GM12878 (cell line): Measurements from ENCODE around the gene AEBP1.

Experiments used
- CHD2 ChIP-seq: IDR thresholded peaks from 2 replicates; pipeline ENCODE4 v1.6.1; 2011; ENCODE audit warnings: low read depth, low read length, improper control_type of control experiment, borderline replicate concordance
- EP300 ChIP-seq, 2 experiments: fragments of 150-350 bp in 1 of 2; IDR thresholded peaks; 2 replicates each; pipeline ENCODE4 v1.6.1; 2011 to 2012; ENCODE audit warnings: low read depth in 2 of 2, low read length in 2 of 2, borderline replicate concordance in 1 of 2, improper control_type of control experiment in 1 of 2, inconsistent platforms in 1 of 2; ENCODE audit not compliant: control insufficient read depth in 1 of 2
- EZH2 ChIP-seq: IDR thresholded peaks from 2 replicates; pipeline ENCODE4 v1.6.1; 2012; ENCODE audit warnings: low read depth, mild to moderate bottlenecking, control low read depth, inconsistent platforms, low read length, borderline replicate concordance; ENCODE audit not compliant: control insufficient read depth
- HDAC6 ChIP-seq: fragments of 200-600 bp; sonication (generic); IDR thresholded peaks from one replicate; pipeline ENCODE4 v1.8.0; 2017; ENCODE audit warnings: antibody characterized with exemption; ENCODE audit not compliant: unreplicated experiment
- KDM1A ChIP-seq: fragments of 200-600 bp; sonication (generic); IDR thresholded peaks from 2 replicates; pipeline ENCODE4 v1.6.1; 2016; ENCODE audit warnings: borderline replicate concordance
- NFIC ChIP-seq: IDR thresholded peaks from 2 replicates; pipeline ENCODE4 v1.6.1; 2012; ENCODE audit warnings: low read depth, mild to moderate bottlenecking, inconsistent platforms, low read length, moderate library complexity
- POLR2AphosphoS5 ChIP-seq: IDR thresholded peaks from 2 replicates; pipeline ENCODE4 v1.6.1; 2011; ENCODE audit warnings: mild to moderate bottlenecking, low read length, inconsistent platforms
- POU2F2 ChIP-seq: IDR thresholded peaks from 3 replicates; pipeline ENCODE4 v1.6.1; 2011; ENCODE audit warnings: low read depth, mild to moderate bottlenecking, low read length, borderline replicate concordance
- SMC3 ChIP-seq: IDR thresholded peaks from 2 replicates; pipeline ENCODE4 v1.6.1; 2011; ENCODE audit warnings: low read length, improper control_type of control experiment, borderline replicate concordance
- STAT3 ChIP-seq: IDR thresholded peaks from 2 replicates; pipeline ENCODE4 v1.6.1; 2011; ENCODE audit warnings: low read depth, low read length, improper control_type of control experiment
- ZZZ3 ChIP-seq: IDR thresholded peaks from 2 replicates; pipeline ENCODE4 v1.6.1; 2011; ENCODE audit warnings: low read depth; ENCODE audit not compliant: control insufficient read depth, insufficient read length
- TF ChIP-seq, protein P1 (sequence below), 3 experiments: IDR thresholded peaks in 2 of 3; conservative IDR thresholded peaks in 1 of 3; 2 replicates each; pipeline ENCODE4 v1.5.1; 2011; ENCODE audit warnings: low read depth in 3 of 3, low read length in 3 of 3, mild to moderate bottlenecking in 3 of 3, control low read depth in 2 of 3, moderate library complexity in 2 of 3, inconsistent platforms in 1 of 3, mixed read lengths in 1 of 3; ENCODE audit not compliant: control insufficient read depth in 2 of 3, insufficient read depth in 1 of 3; ENCODE audit errors: extremely low read depth in 1 of 3
- TF ChIP-seq, protein P2 (sequence below): IDR thresholded peaks from 2 replicates; pipeline ENCODE4 v1.6.1; 2012; ENCODE audit warnings: low read depth, low read length, improper control_type of control experiment
- TF ChIP-seq, protein P3 (sequence below): fragments of 450-650 bp; formaldehyde crosslinking; IDR thresholded peaks from 2 replicates; pipeline ENCODE4 v1.5.0; 2022; ENCODE audit warnings: mild to moderate bottlenecking, missing genetic modification characterization

DNA sequence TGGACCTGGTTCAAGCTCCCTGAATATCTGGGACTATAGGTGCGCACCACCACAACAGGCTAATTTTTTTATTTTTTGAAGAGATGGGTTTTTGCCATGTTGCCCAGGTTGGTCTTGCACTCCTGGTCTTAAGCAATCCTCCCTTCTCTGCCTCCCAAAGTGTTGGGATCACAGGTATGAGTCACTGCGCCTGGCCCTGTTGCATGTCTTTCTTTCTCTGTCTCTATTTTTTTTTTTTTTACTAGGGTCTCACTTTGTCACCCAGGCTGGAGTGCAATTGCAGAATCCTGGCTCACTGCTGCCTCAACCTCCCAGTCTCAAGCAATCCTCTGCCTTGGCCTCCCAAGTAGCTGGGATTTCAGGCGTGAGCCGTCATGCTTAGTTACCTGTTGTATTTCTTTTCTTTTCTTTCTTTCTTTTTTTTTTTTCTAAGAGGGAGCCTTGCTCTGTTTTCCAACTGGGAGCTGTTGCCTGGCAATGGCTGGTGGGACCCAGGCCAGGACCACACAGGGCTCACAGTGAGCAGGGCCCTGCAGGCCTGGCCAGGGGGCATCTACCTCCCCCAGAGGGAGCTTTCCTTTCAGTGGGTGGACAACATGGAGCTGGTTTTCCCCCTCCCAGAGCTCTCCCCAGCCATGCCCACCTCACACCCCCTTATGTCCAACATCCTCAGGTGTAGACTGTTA is 30.9 kb downstream of the AEBP1 start:
- TF ChIP-seq KDM1A (no peak), CHD2 (no peak), EP300 (IDR thresholded peaks at IDR 0.05; ENCODE audit: borderline replicate concordance in 1 of 2, control insufficient read depth in 1 of 2, low read depth in 2 of 2, low read length in 2 of 2) (no peak), HDAC6 (no peak), ZZZ3 (no peak), POU2F2 (no peak), NFIC (no peak), POLR2AphosphoS5 (no peak), SMC3 (no peak), EZH2 (no peak), STAT3 (no peak)
- TF ChIP-seq, protein P1, sequence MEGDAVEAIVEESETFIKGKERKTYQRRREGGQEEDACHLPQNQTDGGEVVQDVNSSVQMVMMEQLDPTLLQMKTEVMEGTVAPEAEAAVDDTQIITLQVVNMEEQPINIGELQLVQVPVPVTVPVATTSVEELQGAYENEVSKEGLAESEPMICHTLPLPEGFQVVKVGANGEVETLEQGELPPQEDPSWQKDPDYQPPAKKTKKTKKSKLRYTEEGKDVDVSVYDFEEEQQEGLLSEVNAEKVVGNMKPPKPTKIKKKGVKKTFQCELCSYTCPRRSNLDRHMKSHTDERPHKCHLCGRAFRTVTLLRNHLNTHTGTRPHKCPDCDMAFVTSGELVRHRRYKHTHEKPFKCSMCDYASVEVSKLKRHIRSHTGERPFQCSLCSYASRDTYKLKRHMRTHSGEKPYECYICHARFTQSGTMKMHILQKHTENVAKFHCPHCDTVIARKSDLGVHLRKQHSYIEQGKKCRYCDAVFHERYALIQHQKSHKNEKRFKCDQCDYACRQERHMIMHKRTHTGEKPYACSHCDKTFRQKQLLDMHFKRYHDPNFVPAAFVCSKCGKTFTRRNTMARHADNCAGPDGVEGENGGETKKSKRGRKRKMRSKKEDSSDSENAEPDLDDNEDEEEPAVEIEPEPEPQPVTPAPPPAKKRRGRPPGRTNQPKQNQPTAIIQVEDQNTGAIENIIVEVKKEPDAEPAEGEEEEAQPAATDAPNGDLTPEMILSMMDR (IDR thresholded peaks at IDR 0.05 in 2 of 3, conservative IDR thresholded peaks at IDR 0.05 in 1 of 3; ENCODE audit: control insufficient read depth in 2 of 3, extremely low read depth in 1 of 3, insufficient read depth in 1 of 3, low read depth in 3 of 3, low read length in 3 of 3), result no peak
- TF ChIP-seq, protein P2, sequence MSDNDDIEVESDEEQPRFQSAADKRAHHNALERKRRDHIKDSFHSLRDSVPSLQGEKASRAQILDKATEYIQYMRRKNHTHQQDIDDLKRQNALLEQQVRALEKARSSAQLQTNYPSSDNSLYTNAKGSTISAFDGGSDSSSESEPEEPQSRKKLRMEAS, result no peak
- TF ChIP-seq, protein P3, sequence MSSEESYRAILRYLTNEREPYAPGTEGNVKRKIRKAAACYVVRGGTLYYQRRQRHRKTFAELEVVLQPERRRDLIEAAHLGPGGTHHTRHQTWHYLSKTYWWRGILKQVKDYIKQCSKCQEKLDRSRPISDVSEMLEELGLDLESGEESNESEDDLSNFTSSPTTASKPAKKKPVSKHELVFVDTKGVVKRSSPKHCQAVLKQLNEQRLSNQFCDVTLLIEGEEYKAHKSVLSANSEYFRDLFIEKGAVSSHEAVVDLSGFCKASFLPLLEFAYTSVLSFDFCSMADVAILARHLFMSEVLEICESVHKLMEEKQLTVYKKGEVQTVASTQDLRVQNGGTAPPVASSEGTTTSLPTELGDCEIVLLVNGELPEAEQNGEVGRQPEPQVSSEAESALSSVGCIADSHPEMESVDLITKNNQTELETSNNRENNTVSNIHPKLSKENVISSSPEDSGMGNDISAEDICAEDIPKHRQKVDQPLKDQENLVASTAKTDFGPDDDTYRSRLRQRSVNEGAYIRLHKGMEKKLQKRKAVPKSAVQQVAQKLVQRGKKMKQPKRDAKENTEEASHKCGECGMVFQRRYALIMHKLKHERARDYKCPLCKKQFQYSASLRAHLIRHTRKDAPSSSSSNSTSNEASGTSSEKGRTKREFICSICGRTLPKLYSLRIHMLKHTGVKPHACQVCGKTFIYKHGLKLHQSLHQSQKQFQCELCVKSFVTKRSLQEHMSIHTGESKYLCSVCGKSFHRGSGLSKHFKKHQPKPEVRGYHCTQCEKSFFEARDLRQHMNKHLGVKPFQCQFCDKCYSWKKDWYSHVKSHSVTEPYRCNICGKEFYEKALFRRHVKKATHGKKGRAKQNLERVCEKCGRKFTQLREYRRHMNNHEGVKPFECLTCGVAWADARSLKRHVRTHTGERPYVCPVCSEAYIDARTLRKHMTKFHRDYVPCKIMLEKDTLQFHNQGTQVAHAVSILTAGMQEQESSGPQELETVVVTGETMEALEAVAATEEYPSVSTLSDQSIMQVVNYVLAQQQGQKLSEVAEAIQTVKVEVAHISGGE (CRISPR knock-in tag), result no peak
